ENCODE results near the gene PTAFR. TPM values are rescaled to one million over a fixed set of nuclear protein-coding genes. Genes with fewer than 3 reads are reported as not detected.

The PTAFR gene
- polyA plus RNA-seq, 2 of the 4 experiments (the other 2 are of a cell fraction) = 0.17 to 0.58 TPM

DNA sequence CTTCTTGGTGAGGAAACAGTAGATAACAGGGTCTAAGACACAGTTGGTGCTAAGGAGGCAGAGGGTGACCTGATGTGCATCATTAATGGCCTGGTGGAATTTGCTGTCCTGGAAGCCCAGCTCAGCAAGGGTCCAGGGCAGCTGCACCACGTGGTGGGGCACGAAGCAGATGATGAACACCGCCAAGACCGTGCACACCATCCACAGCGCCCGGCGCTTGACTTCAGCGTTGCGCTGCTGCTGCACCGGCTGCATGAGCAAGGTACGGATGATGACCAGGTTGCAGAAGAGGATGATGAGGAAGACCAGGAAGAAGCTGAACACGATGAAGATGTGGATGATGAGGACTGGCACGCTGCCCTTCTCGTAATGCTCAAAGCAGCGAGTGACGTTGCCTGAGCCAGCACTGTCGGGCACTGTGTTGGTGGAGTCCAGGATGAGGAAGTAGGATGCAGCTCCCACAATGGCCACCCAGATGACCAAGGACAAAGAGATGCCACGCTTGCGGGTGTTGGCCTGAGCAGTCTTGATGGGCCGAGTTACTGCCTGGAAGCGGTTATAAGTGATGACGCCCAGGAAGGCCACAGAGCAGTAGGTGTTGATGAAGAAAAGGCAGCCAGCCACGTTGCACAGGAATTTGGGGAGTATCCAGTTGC, 26.2 kb downstream of the PTAFR start:
- ChIA-PET POLR2A (no interaction called here), CTCF (no interaction called here)
- ATAC-seq (no peak), FAIRE-seq (no peak), DNase-seq (ENCODE audit: low read depth in 1 of 2, low spot score in 1 of 2) (no peak)
- Histone ChIP-seq H3K27ac (no peak overlapping the region), H3K9me3 (no peaks in the 10 kb centered on the region), H3K4me2 (no peak overlapping the region), H3K4me1 (peaks cover 11% of the 10 kb centered on the region), H3K4me3 (no peak overlapping the region)
- 93% methylated on average over 23 of the region's 23 CpGs for WGBS (ENCODE audit: missing lambda C conversion rate)
- TF ChIP-seq BHLHE40 (IDR thresholded peaks at IDR 0.05; ENCODE audit: low read depth, low read length) (no peak), RFX5 (IDR thresholded peaks at IDR 0.05) (no peak), POLR2A (IDR thresholded peaks at IDR 0.05; ENCODE audit: low read length) (no peak), EP300 (IDR thresholded peaks at IDR 0.05) (no peak), FOSL2 (IDR thresholded peaks at IDR 0.05) (no peak), FOSL2 (CRISPR knock-in tag; IDR thresholded peaks at IDR 0.05) (no peak), CBX2 (IDR thresholded peaks at IDR 0.05; ENCODE audit: borderline replicate concordance, low read depth) (no peak), FOXS1 (CRISPR knock-in tag; IDR thresholded peaks at IDR 0.05) (no peak), HMGXB4 (CRISPR knock-in tag; IDR thresholded peaks at IDR 0.05; ENCODE audit: borderline replicate concordance) (no peak), ZNF302 (CRISPR knock-in tag; IDR thresholded peaks at IDR 0.05) (no peak), ZSCAN20 (CRISPR knock-in tag; IDR thresholded peaks at IDR 0.05) (no peak), SREBF2 (IDR thresholded peaks at IDR 0.05) (no peak), KDM1A (IDR thresholded peaks at IDR 0.05; ENCODE audit: low read depth) (no peak), PHF8 (IDR thresholded peaks at IDR 0.05; ENCODE audit: borderline replicate concordance, low read depth) (no peak), FOSB (CRISPR knock-in tag; IDR thresholded peaks at IDR 0.05) (no peak), ESRRA (IDR thresholded peaks at IDR 0.05; ENCODE audit: borderline replicate concordance, low read length) (no peak)
- TF ChIP-seq, protein P1, sequence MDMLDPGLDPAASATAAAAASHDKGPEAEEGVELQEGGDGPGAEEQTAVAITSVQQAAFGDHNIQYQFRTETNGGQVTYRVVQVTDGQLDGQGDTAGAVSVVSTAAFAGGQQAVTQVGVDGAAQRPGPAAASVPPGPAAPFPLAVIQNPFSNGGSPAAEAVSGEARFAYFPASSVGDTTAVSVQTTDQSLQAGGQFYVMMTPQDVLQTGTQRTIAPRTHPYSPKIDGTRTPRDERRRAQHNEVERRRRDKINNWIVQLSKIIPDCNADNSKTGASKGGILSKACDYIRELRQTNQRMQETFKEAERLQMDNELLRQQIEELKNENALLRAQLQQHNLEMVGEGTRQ (IDR thresholded peaks at IDR 0.05) = no peak
- TF ChIP-seq, protein P2, sequence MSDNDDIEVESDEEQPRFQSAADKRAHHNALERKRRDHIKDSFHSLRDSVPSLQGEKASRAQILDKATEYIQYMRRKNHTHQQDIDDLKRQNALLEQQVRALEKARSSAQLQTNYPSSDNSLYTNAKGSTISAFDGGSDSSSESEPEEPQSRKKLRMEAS (IDR thresholded peaks at IDR 0.05) = no peak
- TF ChIP-seq, protein P3, sequence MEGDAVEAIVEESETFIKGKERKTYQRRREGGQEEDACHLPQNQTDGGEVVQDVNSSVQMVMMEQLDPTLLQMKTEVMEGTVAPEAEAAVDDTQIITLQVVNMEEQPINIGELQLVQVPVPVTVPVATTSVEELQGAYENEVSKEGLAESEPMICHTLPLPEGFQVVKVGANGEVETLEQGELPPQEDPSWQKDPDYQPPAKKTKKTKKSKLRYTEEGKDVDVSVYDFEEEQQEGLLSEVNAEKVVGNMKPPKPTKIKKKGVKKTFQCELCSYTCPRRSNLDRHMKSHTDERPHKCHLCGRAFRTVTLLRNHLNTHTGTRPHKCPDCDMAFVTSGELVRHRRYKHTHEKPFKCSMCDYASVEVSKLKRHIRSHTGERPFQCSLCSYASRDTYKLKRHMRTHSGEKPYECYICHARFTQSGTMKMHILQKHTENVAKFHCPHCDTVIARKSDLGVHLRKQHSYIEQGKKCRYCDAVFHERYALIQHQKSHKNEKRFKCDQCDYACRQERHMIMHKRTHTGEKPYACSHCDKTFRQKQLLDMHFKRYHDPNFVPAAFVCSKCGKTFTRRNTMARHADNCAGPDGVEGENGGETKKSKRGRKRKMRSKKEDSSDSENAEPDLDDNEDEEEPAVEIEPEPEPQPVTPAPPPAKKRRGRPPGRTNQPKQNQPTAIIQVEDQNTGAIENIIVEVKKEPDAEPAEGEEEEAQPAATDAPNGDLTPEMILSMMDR (IDR thresholded peaks at IDR 0.05) = no peak
- TF ChIP-seq, protein P4, sequence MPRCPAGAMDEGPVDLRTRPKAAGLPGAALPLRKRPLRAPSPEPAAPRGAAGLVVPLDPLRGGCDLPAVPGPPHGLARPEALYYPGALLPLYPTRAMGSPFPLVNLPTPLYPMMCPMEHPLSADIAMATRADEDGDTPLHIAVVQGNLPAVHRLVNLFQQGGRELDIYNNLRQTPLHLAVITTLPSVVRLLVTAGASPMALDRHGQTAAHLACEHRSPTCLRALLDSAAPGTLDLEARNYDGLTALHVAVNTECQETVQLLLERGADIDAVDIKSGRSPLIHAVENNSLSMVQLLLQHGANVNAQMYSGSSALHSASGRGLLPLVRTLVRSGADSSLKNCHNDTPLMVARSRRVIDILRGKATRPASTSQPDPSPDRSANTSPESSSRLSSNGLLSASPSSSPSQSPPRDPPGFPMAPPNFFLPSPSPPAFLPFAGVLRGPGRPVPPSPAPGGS (IDR thresholded peaks at IDR 0.05) = no peak

- peaks cover 24% of the 10 kb centered on the region for H3K4me1 ChIP-seq
- no peak overlapping the region for H3K4me3 ChIP-seq
- H3K9me3 ChIP-seq = no peaks in the 10 kb centered on the region
- 100% methylated on average over 1 of the region's 1 CpG for WGBS (ENCODE audit: missing lambda C conversion rate)
- CTCF ChIA-PET = interaction anchor here (1.2 kb wide), 1 partner anchor 57 kb away, joined by 3 read pairs; no protein-coding TSS in a partner anchor
- FAIRE-seq (no peak), DNase-seq (ENCODE audit: low read depth in 1 of 2, low spot score in 1 of 2) (no peak), ATAC-seq (no peak)
- POLR2A ChIA-PET = no interaction called here
- H3K4me2 ChIP-seq = no peak overlapping the region
- H3K27ac ChIP-seq = no peak overlapping the region
- no peak for TF ChIP-seq ZNF302 (CRISPR knock-in tag; IDR thresholded peaks at IDR 0.05)
- TF ChIP-seq JUN (IDR thresholded peaks at IDR 0.05) = no peak
- no peak for TF ChIP-seq EP300 (IDR thresholded peaks at IDR 0.05)
- TF ChIP-seq, protein P2 (IDR thresholded peaks at IDR 0.05) = no peak
- TF ChIP-seq KDM5A (IDR thresholded peaks at IDR 0.05) = no peak
- TF ChIP-seq MAZ (IDR thresholded peaks at IDR 0.05; ENCODE audit: borderline replicate concordance, low read depth, low read length) = no peak
- TF ChIP-seq CHD2 (IDR thresholded peaks at IDR 0.05; ENCODE audit: low read length, partially characterized antibody) = no peak
- TF ChIP-seq FOSL2 (IDR thresholded peaks at IDR 0.05) = no peak
- TF ChIP-seq FOSL2 (CRISPR knock-in tag; IDR thresholded peaks at IDR 0.05) = no peak
- TF ChIP-seq SMC3 (IDR thresholded peaks at IDR 0.05) = no peak
- no peak for TF ChIP-seq JUNB (IDR thresholded peaks at IDR 0.05)
- TF ChIP-seq E2F6 (IDR thresholded peaks at IDR 0.05; ENCODE audit: borderline replicate concordance, low read depth) = no peak
- TF ChIP-seq NPAS2 (CRISPR knock-in tag; IDR thresholded peaks at IDR 0.05; ENCODE audit: borderline replicate concordance) = no peak
- TF ChIP-seq EHMT2 (IDR thresholded peaks at IDR 0.05; ENCODE audit: low read depth) = no peak
- no peak for TF ChIP-seq HMGXB4 (CRISPR knock-in tag; IDR thresholded peaks at IDR 0.05; ENCODE audit: borderline replicate concordance)
- TF ChIP-seq ESRRA (IDR thresholded peaks at IDR 0.05; ENCODE audit: borderline replicate concordance, low read length) = no peak
Measured at GRCh38 chr1:28148880-28149195, 27.7 kb downstream of the PTAFR start.

Data from A549 (cell line).